K562 (cell line): ENCODE results near the gene WDR45B. TPM values are rescaled to one million over a fixed set of nuclear protein-coding genes. Genes with fewer than 3 reads are reported as not detected.
A peak's percentile ranks its signal among the peaks of the same experiment; 100 is the strongest.
"Not testable (repeated sequence)": the region's sequence is repeated elsewhere in the genome, so short reads cannot be mapped to it uniquely, and the experiment has no call there.

Experiments
- ATAC-seq: fragments of 200-7000 bp; cut with Tn5 transposase; 3 replicates; pipeline ENCODE4 v1.9.1; 2020; ENCODE audit warnings: moderate library complexity
- BruUV-seq: library from RNA; stranded (reverse); fragments of 400-500 nt; replicated peaks from 2 replicates; lab custom pipeline; 2021; lab: Mats Ljungman, UMichigan
- CTCF ChIA-PET: fragments of 300-600 bp; formaldehyde crosslinking; extraction: SDS; loops from one replicate; lab custom pipeline; 2021; ENCODE audit warnings: low intra/inter-chr PET ratio; lab: Yijun Ruan, JAX
- POLR2A ChIA-PET: fragments of 300-600, 350-650 bp; sonication (Branson Sonifier 250); formaldehyde crosslinking; extraction: SDS; loops from one replicate; lab custom pipeline; 2021; ENCODE audit warnings: antibody characterized with exemption, inconsistent platforms; lab: Yijun Ruan, JAX
- DNase-seq, 4 experiments: peaks; one replicate each; pipeline versions ENCODE4 v3.0.0 to v3.0.0-alpha.2; 2011 to 2018; ENCODE audit warnings: low spot score in 3 of 4, mixed read lengths in 3 of 4; ENCODE audit errors: extremely low read depth in 1 of 4
- FAIRE-seq: peaks from 2 replicates; lab custom pipeline; 2011; peaks lifted over from hg19 to GRCh38; lab: Jason Lieb, UNC
- H2AFZ ChIP-seq: 2 replicates; pipeline ENCODE4 v1.6.0; 2011; ENCODE audit warnings: low read depth, low read length, control low read depth, inconsistent platforms
- H3K27ac ChIP-seq: fragments of 200-600 bp; 3 replicates; pipeline ENCODE4 v1.8.0; 2011; ENCODE audit warnings: low read depth, mild to moderate bottlenecking, control low read depth, inconsistent platforms, low read length, moderate library complexity, mixed read lengths; ENCODE audit errors: extremely low read depth
- H3K27me3 ChIP-seq, 2 experiments: fragments of 300-600 bp in 1 of 2; 2 replicates in 1 of 2; 3 replicates in 1 of 2; pipeline versions ENCODE4 v1.6.0 to v1.8.0; 2011; ENCODE audit warnings: inconsistent platforms in 2 of 2, low read length in 2 of 2, mild to moderate bottlenecking in 1 of 2, mixed read lengths in 1 of 2, moderate library complexity in 1 of 2; ENCODE audit not compliant: control insufficient read depth in 2 of 2, insufficient read depth in 2 of 2
- H3K36me3 ChIP-seq: fragments of 300-600 bp; 3 replicates; pipeline ENCODE4 v1.8.0; 2011; ENCODE audit warnings: mild to moderate bottlenecking, low read length, inconsistent platforms; ENCODE audit not compliant: control insufficient read depth, insufficient read depth
- H3K4me1 ChIP-seq, 2 experiments: fragments of 200-600 bp in 1 of 2; replicated peaks in 1 of 2; 2 replicates in 1 of 2; 3 replicates in 1 of 2; pipeline versions ENCODE4 v1.5.1 to v1.8.0; 2011; ENCODE audit warnings: inconsistent platforms in 2 of 2, low read length in 2 of 2, mild to moderate bottlenecking in 1 of 2, mixed read lengths in 1 of 2, moderate library complexity in 1 of 2; ENCODE audit not compliant: control insufficient read depth in 2 of 2, insufficient read depth in 2 of 2
- H3K4me2 ChIP-seq: 2 replicates; pipeline ENCODE4 v1.6.1; 2011; ENCODE audit warnings: low read length, control low read depth, inconsistent platforms, mixed read lengths; ENCODE audit not compliant: insufficient read depth
- H3K4me3 ChIP-seq: fragments of 200-600 bp; sonication (generic), shearing (Covaris generic); 2 replicates; pipeline ENCODE4 v1.5.1; 2016; ENCODE audit warnings: control low read depth, inconsistent platforms
- H3K79me2 ChIP-seq: fragments of 200-600 bp; 3 replicates; pipeline ENCODE4 v1.8.0; 2011; ENCODE audit warnings: low read length, inconsistent platforms; ENCODE audit not compliant: control insufficient read depth, insufficient read depth
- H3K9ac ChIP-seq, 2 experiments: 2 replicates each; pipeline versions ENCODE4 v1.6.0 to v1.6.1; 2011; ENCODE audit warnings: low read depth in 2 of 2, low read length in 2 of 2, control low read depth in 1 of 2, inconsistent platforms in 1 of 2, mild to moderate bottlenecking in 1 of 2, mixed read lengths in 1 of 2; ENCODE audit not compliant: insufficient read depth in 1 of 2
- H3K9me1 ChIP-seq: one replicate; pipeline ENCODE4 v1.6.0; 2011; ENCODE audit warnings: inconsistent platforms, mild to moderate bottlenecking, low read length, moderate library complexity; ENCODE audit not compliant: control insufficient read depth, insufficient read depth
- H3K9me3 ChIP-seq: replicated peaks from 2 replicates; pipeline ENCODE4 v1.5.1; 2011; ENCODE audit warnings: low read depth, low read length, inconsistent platforms; ENCODE audit not compliant: control insufficient read depth, insufficient read depth
- H4K20me1 ChIP-seq: replicated peaks from 2 replicates; pipeline ENCODE4 v1.6.1; 2011; ENCODE audit warnings: low read length, inconsistent platforms, mixed read lengths; ENCODE audit not compliant: control insufficient read depth, insufficient read depth
- HNRNPL ChIP-seq: fragments of 200-400 bp; formaldehyde crosslinking; IDR thresholded peaks from 2 replicates; pipeline ENCODE4 v1.6.1; 2017; ENCODE audit warnings: low read depth, mild to moderate bottlenecking, low read length
- POLR2G ChIP-seq: fragments of 200-400 bp; formaldehyde crosslinking; IDR thresholded peaks from 2 replicates; pipeline ENCODE4 v1.6.1; 2017; ENCODE audit warnings: low read depth, mild to moderate bottlenecking, antibody characterized with exemption, low read length, moderate library complexity
- RBM22 ChIP-seq: fragments of 200-400 bp; formaldehyde crosslinking; IDR thresholded peaks from 2 replicates; pipeline ENCODE4 v1.6.1; 2018; ENCODE audit warnings: low read length, low read depth; ENCODE audit not compliant: poor library complexity, severe bottlenecking
- WGBS: fragments of 100-300 bp; shearing (Covaris generic); methylation state at CpG from one replicate; pipeline ENCODE4 v1.1.6; 2016; ENCODE audit warnings: low coverage, mixed read lengths; ENCODE audit not compliant: insufficient coverage; ENCODE audit errors: missing lambda C conversion rate; 5-methylcytosine and 5-hydroxymethylcytosine counted together
- in situ Hi-C: fragments of 300-500 bp; cut with MboI; formaldehyde crosslinking; loops from 4 replicates; pipeline ENCODE4 v1.15.0; 2018; ENCODE audit warnings: inconsistent platforms, mixed read lengths
- intact Hi-C: fragments of 100-400 bp; cut with micrococcal nuclease; formaldehyde crosslinking; loops from 2 replicates; pipeline ENCODE4 v1.14.2; 2022
- polyA plus RNA-seq, 8 experiments: library from polyadenylated mRNA; depleted of rRNA in 4 of 8; stranded (reverse) in 5 of 8; unstranded in 3 of 8; fragments of >200 nt; fragmentation: Nextera tagmentation in 2 of 8; fragmentation: Illumina TruSeq in 1 of 8; extraction: Ambion mirVana in 2 of 8; extraction: Trizol in 1 of 8; gene quantifications; 2 replicates each; pipeline versions ENCODE4 v1.2.1 to v1.2.3, GENCODE V29; 2011 to 2014; ENCODE audit warnings: inconsistent platforms in 1 of 8, missing spikeins in 1 of 8
- total RNA-seq, 7 experiments: library from RNA; depleted of rRNA in 6 of 7; stranded (reverse); fragments of >200 nt in 6 of 7; fragmentation: Illumina TruSeq in 2 of 7; extraction: Trizol in 2 of 7; gene quantifications; 2 replicates each; pipeline versions ENCODE4 v1.2.1 to v1.2.3, GENCODE V29; 2011 to 2021; ENCODE audit warnings: low replicate concordance in 1 of 7

WDR45B gene
- total and polyA plus RNA-seq, 9 of the 15 experiments (the other 6 are each of a cell fraction or from before 2014, with no cell fraction given), result 0.72 to 74.4 (median 35.9) TPM

DNA sequence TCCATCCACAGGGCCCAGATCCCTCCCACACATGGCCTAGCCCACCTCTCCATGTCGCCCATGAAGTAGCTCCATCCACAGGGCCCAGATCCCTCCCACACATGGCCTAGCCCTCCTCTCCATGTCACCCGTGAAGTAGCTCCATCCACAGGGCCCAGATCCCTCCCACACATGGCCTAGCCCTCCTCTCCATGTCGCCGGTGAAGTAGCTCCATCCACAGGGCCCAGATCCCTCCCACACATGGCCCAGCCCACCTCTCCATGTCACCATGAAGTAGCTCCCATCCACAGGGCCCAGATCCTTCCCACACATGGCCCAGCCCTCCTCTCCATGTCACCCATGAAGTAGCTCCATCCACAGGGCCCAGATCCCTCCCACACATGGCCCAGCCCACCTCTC is 68.3 kb downstream of the WDR45B start:
- FAIRE-seq, intact Hi-C loops, H3K4me3 ChIP-seq, H3K4me1 ChIP-seq, H3K4me2 ChIP-seq, BruUV-seq, DNase-seq, H3K27ac ChIP-seq, H4K20me1 ChIP-seq, CTCF ChIA-PET, H3K9me1 ChIP-seq, H3K9me3 ChIP-seq, H3K27me3 ChIP-seq, H3K9ac ChIP-seq, H2AFZ ChIP-seq, ATAC-seq, in situ Hi-C loops: not testable (repeated sequence)
- no CpG with 5 or more reads among the region's 4 CpGs for WGBS
- Histone ChIP-seq H3K36me3 (peaks cover 72% of the 10 kb centered on the region; the same call in 2 of the 3 replicates), H3K79me2 (peaks cover 35% of the 10 kb centered on the region)
- POLR2A ChIA-PET, result interaction anchor here (0.8 kb wide), 1 partner anchor 11 kb away, joined by 5 read pairs; no protein-coding TSS in a partner anchor

DNA sequence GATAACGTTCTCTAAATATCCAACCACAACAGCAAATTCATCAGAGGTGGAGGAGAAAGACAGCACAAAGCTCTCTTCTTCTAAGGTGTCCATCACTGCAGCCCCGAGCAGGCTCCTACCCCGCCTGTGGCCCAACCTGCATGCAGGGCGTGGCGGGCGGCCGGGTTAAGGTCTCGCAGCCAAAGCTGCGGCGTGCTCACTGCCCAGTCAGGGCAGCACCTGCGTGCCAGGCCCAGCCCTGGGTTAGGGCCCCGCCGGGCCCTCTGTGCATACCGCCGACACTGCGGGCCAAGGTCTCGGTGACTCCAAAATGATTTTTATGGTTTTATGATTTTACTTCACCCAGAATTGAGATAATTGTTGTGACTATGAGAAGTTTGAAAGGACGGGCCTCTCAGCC is 70.9 kb downstream of the WDR45B start:
- CTCF ChIA-PET, result no interaction called here
- no peak overlapping the region for H2AFZ ChIP-seq
- intact Hi-C loops, result no loop called here
- H3K9me3 ChIP-seq, result no peaks in the 10 kb centered on the region
- POLR2A ChIA-PET, result interaction anchor here (1.1 kb wide), 1 partner anchor 42 kb away, joined by 3 read pairs; no protein-coding TSS in a partner anchor
- no peak overlapping the region for H3K27ac ChIP-seq
- WGBS, result 98% methylated on average over 17 of the region's 18 CpGs
- H3K4me3 ChIP-seq, result no peak overlapping the region
- H3K4me1 ChIP-seq, result 0 out of 5 replicates have a peak, but pooled peaks cover 0 to 2% of the 10 kb centered on the region in 2 experiments
- no peaks in the 10 kb centered on the region for H3K27me3 ChIP-seq
- H3K9ac ChIP-seq, result peak overlapping the region in 1 of 2 experiments; percentile 45; a peak in 1 of 4 replicates
- no peak for ATAC-seq
- peaks cover 36% of the 10 kb centered on the region for H3K79me2 ChIP-seq
- TF ChIP-seq POLR2G (peak; percentile 67), RBM22 (peak; percentile 81), HNRNPL (no peak)
- no peaks in the 10 kb centered on the region for H3K9me1 ChIP-seq
- FAIRE-seq, result no peak
- H3K36me3 ChIP-seq, result peaks cover 70% of the 10 kb centered on the region; the same call in 2 of the 3 replicates
- in situ Hi-C loops, result no loop called here
- no peak overlapping the region for H3K4me2 ChIP-seq
- BruUV-seq, result TSS peak; percentile 36
- no peak for DNase-seq
- 0 out of 2 replicates have a peak, but pooled peaks cover under 1% of the 10 kb centered on the region for H4K20me1 ChIP-seq
